Fibroblast of peridontal ligament (primary cell): ENCODE results near the gene EBF3.

Experiments used
- DNase-seq: peaks from one replicate; pipeline ENCODE4 v3.0.0-alpha.2; 2010; ENCODE audit errors: extremely low read depth

The EBF3 gene

DNA sequence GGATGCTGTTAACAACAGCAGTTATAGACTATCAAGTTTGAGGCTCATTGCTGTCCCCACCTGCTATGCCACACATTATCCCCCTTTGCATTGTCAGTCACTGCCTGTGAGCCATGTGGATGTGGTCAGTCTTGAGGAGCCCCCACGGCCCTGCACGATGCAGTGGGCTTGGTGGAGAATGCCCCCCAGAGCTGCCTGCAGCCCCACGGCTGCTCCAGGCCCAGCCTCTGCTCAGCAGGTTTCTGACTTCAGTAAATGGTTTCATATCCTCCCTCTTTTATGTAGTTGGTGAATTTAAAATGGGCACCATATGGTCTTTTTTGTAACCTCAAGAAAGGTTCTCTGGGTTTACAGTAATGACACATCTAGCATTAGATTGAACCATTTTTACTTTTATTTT, 164.1 kb downstream of the EBF3 start:
- no peak for DNase-seq

DNA sequence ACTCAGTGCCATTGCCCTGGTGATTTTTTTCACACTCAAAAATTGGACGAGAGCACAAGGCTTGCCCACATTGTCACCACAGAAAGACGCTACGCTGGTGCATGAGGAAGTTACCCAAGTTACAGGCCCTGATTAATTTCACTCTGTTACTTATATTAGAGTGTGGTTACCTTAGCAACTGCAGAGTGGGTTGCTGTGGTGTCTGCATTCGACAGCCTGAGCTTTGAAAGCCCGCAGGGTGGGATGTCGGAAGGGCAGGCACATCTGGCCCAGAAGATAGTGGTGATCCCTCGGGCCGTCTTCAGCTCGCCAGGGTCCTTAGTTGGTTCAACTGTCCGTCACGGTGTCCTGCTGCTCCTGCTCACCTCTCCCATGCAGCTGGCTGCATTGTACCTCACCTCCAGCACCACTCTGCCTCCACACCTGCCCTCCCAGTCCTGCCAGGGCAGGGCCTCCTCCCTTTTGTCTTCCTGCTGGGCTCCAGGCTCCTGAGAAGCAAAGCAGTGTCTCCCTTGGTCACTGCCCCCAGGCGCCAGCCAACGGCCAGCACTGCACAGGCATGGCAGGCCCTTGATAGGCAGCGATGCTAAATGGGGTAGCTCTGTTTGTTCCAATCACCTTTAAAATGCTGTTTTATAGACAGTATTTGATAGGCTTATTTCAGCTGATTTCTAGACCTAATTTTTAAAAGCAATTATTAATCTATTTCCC, 167.2 kb downstream of the EBF3 start:
- DNase-seq: no peak

DNA sequence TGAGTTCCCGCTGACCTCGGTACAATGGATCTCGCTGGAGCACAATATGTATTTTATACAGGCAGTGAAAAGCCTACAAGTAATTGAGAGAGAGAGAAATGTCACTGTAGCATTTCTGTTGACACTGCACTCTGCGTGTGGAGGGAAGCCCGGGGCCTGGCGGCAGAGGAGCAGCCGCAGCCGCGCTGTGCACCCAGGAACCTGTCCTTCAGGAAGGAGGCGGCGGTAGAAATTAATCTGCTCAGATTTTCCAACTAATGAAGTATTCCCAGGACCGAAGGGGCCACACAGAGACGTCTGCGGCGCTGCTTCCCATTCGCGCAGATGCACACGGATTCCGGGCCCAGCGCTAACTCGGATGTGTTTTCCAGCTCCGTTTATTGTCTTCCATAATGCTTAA, 170.1 kb downstream of the EBF3 start:
- no peak for DNase-seq

DNA sequence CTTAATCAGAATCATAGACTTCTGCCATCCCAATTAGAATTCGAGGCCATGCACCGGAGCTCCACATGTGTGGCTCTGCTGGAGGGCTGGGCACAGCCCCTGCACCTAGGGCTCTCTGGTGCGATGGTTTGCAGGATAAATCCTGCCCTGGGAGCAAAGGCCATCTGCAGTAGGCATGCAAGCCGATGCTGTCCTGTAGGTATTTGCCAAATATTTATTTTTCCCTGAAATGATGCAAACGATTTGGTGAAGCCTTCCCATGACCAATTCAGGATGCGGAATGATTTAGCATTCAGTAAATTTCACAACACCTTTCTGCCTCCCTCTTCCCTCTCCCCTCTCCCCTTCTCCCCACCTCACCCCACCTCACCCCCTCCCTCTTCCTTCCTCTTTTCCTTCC, 170.6 kb downstream of the EBF3 start:
- DNase-seq: no peak

DNA sequence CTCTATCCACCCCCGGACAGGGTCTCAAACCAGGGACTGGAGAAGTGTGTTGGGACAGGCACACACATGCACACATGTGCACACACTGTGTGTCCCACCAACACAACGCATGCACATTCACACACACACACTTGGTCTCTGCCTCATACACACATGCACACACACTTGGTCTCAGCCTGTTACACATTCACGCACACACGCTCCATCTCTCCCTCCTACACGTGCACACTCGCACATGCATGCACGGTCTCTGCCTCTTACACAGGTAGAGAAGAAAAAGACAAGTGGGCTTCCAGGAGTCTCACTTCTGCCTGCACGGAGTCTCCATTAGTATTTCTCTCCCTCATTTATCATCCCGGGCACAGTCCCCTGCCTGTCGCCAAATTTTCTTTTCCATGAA, 171.2 kb downstream of the EBF3 start:
- DNase-seq: no peak

DNA sequence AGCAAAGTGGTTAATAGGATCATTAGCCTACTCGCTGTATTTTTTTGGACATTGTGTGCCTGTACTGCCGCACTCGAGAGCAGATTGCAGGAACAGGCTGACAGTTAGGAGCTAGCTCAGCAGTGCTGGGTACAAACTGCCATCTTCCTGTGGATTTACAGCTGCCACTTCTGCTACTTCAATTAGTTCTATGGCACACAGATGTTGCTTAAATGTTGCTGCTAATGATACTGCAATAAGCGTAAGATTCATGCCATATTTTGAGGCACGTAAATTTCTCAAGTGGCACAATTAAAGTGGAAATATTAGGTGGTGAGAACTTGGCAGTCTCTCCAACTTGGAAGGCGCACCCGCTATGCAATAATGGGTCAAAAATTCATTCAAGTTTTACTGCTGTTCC, 171.9 kb downstream of the EBF3 start:
- DNase-seq: no peak

DNA sequence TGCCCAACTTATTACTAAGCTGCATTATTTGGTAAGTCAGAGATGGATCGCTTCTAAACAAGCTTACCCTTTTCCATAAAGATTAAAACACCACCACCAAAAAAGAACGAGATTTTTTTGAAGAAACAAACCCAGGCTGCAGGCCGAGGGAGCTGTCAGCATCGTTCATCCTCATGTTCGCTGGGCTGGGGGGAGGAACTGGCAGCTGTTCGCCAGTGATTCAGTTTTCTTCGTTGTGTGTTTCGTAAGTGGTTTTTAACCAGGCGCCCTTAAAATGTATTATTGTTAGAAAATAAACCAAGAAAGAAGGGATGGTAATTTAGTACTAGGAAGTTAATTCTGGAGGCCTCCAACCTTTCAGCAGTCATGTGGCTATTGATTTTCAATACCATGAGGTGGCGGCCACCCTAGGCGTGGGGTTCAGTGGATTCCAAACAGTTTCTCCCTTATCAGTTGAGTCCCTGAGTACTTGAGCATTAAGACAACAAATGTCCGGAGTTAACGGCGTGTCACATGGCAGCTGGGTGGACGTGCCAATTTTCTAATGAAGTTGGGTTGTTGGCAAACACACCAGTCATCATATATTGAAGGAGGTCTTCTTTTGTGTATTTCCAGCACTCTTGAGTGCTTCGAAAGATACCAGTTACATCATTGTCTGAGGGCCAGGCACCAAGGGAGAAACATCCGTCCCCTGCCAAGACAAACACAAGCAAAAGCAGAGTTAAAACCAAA, 173.2 kb downstream of the EBF3 start:
- DNase-seq: no peak

- no peak for DNase-seq
Observed at GRCh38 chr10:129788215-129788614, 175.9 kb downstream of the EBF3 start.

DNA sequence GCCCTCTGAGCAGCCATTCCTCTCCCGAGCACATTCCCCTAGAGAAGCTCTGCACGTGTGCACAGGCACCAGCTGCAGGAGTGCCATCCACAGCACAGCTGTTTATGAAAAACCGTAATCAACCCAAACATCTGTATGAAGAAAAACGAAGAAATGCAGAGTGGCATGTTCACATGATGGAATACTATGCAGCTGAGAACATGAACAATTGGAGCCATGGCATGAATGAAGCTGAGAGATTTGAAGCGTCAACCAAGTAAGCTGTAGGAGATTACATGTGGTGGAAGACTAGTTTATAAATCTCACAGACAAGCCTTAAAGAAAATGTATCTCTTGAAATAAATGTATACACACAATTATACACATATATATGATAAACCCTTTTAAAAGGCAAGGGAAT, 176.5 kb downstream of the EBF3 start:
- DNase-seq: no peak

DNA sequence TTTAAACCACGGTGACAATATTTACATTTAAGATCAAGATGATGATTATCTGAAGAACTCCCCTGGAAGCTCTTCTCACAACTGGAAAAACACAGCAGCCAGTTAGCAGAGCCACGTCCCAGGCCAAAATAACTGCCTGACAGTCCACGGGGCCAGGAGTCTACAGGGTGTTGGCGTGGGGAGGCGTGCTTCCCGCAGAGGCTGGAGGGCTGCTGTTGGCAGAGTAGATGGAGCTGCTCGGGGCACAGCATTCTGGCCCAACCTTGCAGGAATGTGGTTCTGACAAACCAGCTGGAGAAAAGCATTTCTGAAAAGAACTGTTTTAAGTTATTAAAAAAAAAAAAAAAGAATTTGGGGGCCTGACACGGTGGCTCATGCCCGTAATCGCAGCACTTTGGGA, 177.9 kb downstream of the EBF3 start:
- DNase-seq: no peak

DNA sequence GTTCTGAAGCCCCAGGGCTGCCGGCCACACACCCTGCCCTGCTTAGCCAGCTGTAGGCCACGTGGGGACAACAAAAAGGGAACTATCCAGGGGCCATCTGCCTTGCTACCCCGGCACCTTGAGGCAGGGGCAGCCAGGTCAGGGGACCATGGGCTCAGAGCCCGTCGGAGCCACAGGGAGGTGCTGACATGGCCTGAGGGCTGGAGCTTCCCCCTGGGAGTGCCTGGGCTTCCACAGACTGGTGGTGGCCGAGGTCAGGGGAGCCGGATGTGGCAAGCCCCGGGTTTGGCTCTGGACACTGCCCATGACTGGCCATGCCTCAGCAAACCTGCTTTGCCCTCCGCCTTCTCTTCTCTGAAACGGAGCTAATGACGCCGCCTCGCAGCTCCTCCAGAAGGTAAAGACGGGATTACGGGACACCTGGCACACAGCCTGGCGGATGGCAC, 178.5 kb downstream of the EBF3 start:
- DNase-seq: no peak
